ENCODE data around the gene PARP1. TPM values are rescaled to one million over a fixed set of nuclear protein-coding genes. Genes with fewer than 3 reads are reported as not detected.

Gene PARP1
- total RNA-seq, 1 donor from 2014 or later = 101 TPM

DNA sequence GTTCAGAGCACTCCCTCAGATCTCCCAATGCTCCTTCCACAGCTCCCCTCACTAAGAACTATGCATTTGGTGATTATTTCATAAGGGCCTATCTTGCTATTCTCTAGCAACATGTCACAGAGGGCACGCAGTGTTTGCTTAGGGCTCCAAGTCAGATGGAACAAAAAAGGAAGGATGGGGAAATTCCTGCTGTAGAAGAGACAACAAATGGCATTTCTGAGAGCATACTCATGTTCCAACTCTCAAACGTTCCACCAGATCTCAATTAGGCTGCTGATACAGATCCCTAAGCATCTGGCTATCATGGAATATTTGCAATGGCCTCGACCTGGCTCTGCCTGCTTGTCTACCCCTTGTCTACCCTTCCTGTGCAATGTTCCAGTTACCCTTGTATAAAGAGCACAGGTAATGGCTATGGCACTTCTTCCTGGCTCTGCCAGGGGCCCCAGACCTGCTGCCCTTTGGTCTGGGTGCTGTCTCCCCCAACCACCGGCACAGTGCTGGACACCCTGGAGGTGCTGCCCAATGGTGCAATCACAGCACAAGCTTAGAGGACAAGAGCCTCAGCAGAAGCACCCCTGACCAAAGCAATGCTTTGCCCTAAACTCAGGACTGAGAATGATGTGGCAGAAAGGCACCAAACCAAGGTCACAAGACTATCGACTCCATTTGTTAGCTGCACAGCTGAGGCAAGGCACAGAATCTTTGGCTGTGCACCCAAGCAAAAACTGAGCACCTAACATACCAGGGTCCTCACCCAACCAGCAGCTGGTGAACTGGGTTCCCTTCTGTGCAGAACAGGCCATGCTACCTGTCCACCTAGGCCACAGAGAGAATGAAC, 3.6 kb downstream of the PARP1 start:
- TF ChIP-seq, protein P1, sequence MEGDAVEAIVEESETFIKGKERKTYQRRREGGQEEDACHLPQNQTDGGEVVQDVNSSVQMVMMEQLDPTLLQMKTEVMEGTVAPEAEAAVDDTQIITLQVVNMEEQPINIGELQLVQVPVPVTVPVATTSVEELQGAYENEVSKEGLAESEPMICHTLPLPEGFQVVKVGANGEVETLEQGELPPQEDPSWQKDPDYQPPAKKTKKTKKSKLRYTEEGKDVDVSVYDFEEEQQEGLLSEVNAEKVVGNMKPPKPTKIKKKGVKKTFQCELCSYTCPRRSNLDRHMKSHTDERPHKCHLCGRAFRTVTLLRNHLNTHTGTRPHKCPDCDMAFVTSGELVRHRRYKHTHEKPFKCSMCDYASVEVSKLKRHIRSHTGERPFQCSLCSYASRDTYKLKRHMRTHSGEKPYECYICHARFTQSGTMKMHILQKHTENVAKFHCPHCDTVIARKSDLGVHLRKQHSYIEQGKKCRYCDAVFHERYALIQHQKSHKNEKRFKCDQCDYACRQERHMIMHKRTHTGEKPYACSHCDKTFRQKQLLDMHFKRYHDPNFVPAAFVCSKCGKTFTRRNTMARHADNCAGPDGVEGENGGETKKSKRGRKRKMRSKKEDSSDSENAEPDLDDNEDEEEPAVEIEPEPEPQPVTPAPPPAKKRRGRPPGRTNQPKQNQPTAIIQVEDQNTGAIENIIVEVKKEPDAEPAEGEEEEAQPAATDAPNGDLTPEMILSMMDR (IDR thresholded peaks at IDR 0.05; ENCODE audit: unreplicated experiment) = no peak
- Mint-ChIP-seq H3K27ac (no peak overlapping the region), H3K36me3 (peaks cover 23% of the 10 kb centered on the region), H3K4me3 (no peak overlapping the region), H3K9me3 (no peaks in the 10 kb centered on the region), H3K4me1 (peaks cover 39% of the 10 kb centered on the region), H3K27me3 (ENCODE audit: low read depth) (no peaks in the 10 kb centered on the region)
- no peak for DNase-seq (ENCODE audit: low spot score in 2 of 2, unreplicated experiment in 2 of 2)

DNA sequence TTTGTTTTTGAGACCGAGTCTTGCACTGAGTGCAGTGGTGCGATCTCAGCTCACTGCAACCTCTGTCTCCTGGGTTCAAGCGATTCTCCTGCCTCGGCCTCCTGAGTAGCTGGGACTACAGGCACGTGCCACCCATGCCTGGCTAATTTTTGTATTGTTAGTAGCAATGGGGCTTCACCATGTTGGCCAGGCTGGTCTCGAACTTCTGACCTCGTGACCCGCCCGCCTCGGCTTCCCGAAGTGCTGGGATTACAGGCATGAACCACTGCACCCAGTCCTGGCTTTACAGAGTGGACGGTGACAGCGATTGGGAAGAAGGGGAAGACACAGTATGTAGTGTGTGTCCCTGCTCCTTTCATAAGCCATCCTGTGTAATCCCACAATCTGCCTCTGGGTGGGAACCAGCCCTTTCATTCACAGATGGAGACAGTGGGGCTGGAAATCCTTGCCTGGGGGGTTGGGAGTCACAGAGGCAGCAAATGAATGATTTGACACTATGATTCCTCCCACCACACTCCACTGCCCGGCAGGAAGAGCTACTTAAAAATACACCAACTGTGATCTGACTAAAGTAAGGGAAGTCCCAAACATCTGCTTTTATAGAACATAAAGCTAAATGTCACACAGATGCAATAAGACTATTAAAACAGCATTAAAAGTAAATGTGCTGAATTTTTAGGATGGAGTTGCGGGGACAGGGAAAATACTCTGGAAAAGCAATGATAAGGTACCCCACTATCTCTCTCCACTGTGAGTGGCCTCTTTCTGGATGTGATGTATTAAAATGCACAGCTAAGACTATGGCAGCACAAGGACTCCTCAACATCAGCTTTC, 4.5 kb downstream of the PARP1 start:
- Mint-ChIP-seq H3K27me3 (ENCODE audit: low read depth) (no peaks in the 10 kb centered on the region), H3K9me3 (no peaks in the 10 kb centered on the region), H3K4me1 (peaks cover 39% of the 10 kb centered on the region), H3K36me3 (peaks cover 29% of the 10 kb centered on the region), H3K27ac (no peak overlapping the region), H3K4me3 (no peak overlapping the region)
- TF ChIP-seq, protein P1 (IDR thresholded peaks at IDR 0.05; ENCODE audit: unreplicated experiment) = peak; percentile 39
- no peak for DNase-seq (ENCODE audit: low spot score in 2 of 2, unreplicated experiment in 2 of 2)

DNA sequence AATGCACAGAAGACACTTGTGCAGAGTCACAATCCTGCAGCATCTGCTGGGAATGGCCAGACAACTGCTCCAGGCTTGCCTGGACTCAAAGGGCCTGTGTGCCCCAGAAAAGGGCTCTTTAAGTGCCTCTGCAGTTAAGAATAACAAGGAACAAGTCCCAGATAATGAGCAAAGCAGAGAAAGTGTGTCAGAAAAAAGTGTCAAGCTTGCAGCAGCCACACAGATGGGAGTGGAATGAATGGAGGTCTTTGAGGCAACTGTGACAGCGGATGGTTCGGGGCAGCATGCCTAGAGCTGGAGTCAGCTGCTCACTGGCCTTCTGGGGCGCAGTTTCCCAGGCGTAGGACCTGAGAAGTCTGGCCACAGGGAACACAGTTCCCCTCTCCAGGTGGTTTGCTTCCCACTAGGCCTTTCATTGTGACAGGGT, 5.1 kb downstream of the PARP1 start:
- H3K36me3 Mint-ChIP-seq = peaks cover 36% of the 10 kb centered on the region
- no peaks in the 10 kb centered on the region for H3K27me3 Mint-ChIP-seq (ENCODE audit: low read depth)
- no peak overlapping the region for H3K4me3 Mint-ChIP-seq
- H3K4me1 Mint-ChIP-seq = peaks cover 39% of the 10 kb centered on the region
- H3K27ac Mint-ChIP-seq = no peak overlapping the region
- no peaks in the 10 kb centered on the region for H3K9me3 Mint-ChIP-seq
- no peak for DNase-seq (ENCODE audit: low spot score in 2 of 2, unreplicated experiment in 2 of 2)
- TF ChIP-seq, protein P1 (IDR thresholded peaks at IDR 0.05; ENCODE audit: unreplicated experiment) = no peak

DNA sequence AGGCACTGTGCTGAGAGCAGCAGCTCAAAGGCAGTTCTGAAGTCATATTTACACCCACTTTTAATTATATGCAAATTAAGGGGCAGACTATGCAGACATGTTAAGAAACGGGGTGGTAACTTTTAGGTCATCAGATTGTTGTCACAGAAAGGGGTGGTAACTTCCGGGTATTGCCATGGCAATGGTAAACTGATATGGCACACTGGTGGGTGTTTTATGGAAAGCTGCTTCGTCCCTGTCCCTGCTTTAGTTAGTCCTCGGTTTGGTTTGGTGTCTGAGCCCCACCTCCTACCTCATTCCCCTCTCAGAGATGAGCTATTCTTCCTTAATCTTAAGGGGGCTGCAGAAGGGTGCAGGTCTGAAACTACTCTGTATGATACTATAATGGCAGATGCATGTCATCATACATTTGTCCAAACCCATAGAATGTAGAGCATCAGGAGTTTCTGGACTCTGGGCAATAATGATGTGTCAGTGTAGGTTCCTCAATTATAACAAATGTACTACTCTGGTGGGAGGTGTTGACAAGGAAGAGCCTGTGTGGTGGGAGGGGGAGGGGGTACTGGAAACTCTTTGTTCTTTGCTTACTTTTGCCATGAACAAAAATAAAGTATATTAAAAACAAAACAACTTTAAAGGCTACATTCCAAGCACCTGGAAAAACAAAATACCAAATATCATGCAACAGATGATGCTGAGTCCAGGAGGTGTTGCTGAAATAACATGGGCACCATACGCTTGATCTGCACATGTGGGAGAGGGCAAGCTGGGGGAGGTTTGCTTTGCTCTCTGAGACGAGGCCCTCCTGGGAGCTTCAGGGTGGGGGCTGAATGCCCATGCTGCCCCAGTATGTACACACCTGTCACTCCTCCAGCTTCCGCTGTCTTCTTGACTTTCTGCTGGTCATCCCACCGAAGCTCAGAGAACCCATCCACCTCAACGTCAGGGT, 6.3 kb downstream of the PARP1 start:
- H3K36me3 Mint-ChIP-seq = peaks cover 43% of the 10 kb centered on the region
- no peaks in the 10 kb centered on the region for H3K27me3 Mint-ChIP-seq (ENCODE audit: low read depth)
- H3K4me3 Mint-ChIP-seq = no peak overlapping the region
- no peak for DNase-seq (ENCODE audit: low spot score in 2 of 2, unreplicated experiment in 2 of 2)
- no peaks in the 10 kb centered on the region for H3K9me3 Mint-ChIP-seq
- TF ChIP-seq, protein P1 (IDR thresholded peaks at IDR 0.05; ENCODE audit: unreplicated experiment) = no peak
- H3K4me1 Mint-ChIP-seq = peaks cover 31% of the 10 kb centered on the region
- no peak overlapping the region for H3K27ac Mint-ChIP-seq
